ENCODE data around the gene ACACB.

The ACACB gene

DNA sequence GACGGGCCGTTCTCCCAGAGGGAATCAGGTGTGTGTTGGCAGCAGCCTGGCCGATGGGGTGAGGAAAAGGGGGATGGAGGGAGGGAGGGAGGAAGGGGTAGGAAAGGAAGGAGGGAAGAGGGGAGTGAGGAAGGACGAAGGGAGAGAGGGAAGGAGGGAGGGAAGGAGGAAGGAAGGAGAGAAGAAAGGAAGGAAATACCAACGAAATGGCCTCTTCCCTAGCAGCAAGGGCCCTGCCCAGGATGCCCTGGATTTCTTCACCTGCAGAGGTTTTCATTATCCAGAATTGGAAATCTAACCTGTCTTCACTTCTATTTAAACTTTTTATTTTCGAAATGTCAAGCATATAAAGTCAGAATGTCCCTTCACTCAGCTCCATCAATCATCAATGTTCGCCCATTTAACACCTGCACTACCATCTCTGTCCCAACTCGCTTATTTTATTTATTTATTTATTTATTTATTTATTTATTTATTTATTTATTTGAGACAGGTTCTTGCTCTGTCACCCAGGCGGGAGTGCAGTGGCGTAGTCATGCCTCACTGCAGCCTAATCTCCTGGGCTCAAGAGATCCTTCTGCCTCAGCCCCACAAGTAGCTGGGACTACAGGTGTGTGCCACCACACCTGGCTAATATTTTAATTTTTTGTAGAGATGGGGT, 70.7 kb downstream of the ACACB start:
- Histone ChIP-seq H3K4me1 (ENCODE audit: control insufficient read depth in 1 of 2, insufficient read depth in 1 of 2, low read depth in 1 of 2, low read length in 1 of 2) (peaks cover 7 to 8% of the 10 kb centered on the region in 2 experiments), H3K4me3 (ENCODE audit: low read depth in 1 of 2, low read length in 1 of 2) (no peak overlapping the region), H3K36me3 (peaks cover 17% of the 10 kb centered on the region), H3K9me3 (no peaks in the 10 kb centered on the region), H3K27me3 (no peaks in the 10 kb centered on the region), H3K27ac (no peak overlapping the region)
- no peak for TF ChIP-seq CTCF (IDR thresholded peaks at IDR 0.05)

DNA sequence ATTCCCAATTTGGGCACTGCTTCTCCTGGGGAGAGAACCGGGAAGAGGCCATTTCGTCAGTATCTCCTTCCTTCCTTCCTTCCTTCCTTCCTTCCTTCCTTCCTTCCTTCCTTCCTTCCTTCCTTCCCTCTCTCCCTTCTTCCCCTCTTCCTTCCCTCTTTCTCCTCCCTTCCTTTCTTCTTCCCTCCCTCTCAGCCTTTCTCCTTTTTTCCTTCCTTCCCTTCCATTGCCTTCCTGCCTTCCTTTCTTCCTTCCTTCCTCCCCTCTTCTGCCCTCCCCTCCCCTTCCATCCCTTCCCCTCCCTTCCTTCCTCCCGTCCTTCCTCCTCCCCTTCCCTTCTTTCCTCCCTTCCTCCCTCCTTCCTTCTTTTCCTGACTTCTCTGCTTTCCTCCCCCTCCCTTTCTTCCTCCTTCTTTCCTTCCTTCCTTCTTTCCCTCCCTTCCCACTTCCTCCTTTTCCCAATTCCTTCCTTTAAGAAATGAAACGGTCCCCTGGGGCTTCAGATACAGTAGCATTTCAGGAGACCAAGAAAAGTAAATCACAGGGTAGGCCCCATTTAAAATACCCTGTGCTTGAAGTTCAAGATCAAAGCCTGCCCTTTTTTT, 71.8 kb downstream of the ACACB start:
- Histone ChIP-seq H3K4me3 (ENCODE audit: low read depth in 1 of 2, low read length in 1 of 2) (no peak overlapping the region), H3K27ac (no peak overlapping the region), H3K9me3 (no peaks in the 10 kb centered on the region), H3K36me3 (peaks cover 25% of the 10 kb centered on the region), H3K4me1 (ENCODE audit: control insufficient read depth in 1 of 2, insufficient read depth in 1 of 2, low read depth in 1 of 2, low read length in 1 of 2) (peaks cover 7 to 8% of the 10 kb centered on the region in 2 experiments), H3K27me3 (no peaks in the 10 kb centered on the region)
- TF ChIP-seq CTCF (IDR thresholded peaks at IDR 0.05) = no peak

DNA sequence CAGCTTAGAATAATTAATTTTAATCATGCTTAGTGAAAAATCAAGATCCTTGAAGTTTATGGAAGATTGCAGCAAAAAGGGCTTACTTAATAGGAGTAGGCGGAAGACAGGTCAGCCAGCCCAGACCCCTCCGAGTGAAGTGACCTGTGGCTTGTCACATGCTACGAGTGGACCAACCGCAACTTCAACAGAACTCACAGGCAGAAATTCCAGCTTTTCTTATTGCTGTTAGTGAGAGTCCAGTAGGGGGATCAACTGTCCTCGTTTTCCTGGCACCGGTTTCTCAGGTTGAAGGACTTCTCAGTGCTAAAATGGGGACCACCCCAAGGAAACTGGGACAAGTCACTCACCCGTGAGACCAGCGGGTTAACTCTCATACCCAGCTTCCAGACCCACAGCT, 72.9 kb downstream of the ACACB start:
- H3K4me3 ChIP-seq (ENCODE audit: low read depth in 1 of 2, low read length in 1 of 2) = no peak overlapping the region
- H3K9me3 ChIP-seq = no peaks in the 10 kb centered on the region
- H3K27me3 ChIP-seq = no peaks in the 10 kb centered on the region
- peaks cover 7 to 8% of the 10 kb centered on the region in 2 experiments for H3K4me1 ChIP-seq (ENCODE audit: control insufficient read depth in 1 of 2, insufficient read depth in 1 of 2, low read depth in 1 of 2, low read length in 1 of 2)
- H3K36me3 ChIP-seq = peaks cover 34% of the 10 kb centered on the region
- H3K27ac ChIP-seq = no peak overlapping the region
- TF ChIP-seq CTCF (IDR thresholded peaks at IDR 0.05) = no peak

- no peak for TF ChIP-seq CTCF (IDR thresholded peaks at IDR 0.05)
- no peak overlapping the region for H3K4me3 ChIP-seq (ENCODE audit: low read depth in 1 of 2, low read length in 1 of 2)
- peaks cover 7 to 8% of the 10 kb centered on the region in 2 experiments for H3K4me1 ChIP-seq (ENCODE audit: control insufficient read depth in 1 of 2, insufficient read depth in 1 of 2, low read depth in 1 of 2, low read length in 1 of 2)
- no peak overlapping the region for H3K27ac ChIP-seq
- no peaks in the 10 kb centered on the region for H3K27me3 ChIP-seq
- H3K36me3 ChIP-seq = peaks cover 45% of the 10 kb centered on the region
- no peaks in the 10 kb centered on the region for H3K9me3 ChIP-seq
Observed at GRCh38 chr12:109191621-109192250, 75.3 kb downstream of the ACACB start.

- H3K27ac ChIP-seq = no peak overlapping the region
- TF ChIP-seq CTCF (IDR thresholded peaks at IDR 0.05) = no peak
- H3K27me3 ChIP-seq = no peaks in the 10 kb centered on the region
- H3K4me3 ChIP-seq (ENCODE audit: low read depth in 1 of 2, low read length in 1 of 2) = no peak overlapping the region
- H3K4me1 ChIP-seq (ENCODE audit: control insufficient read depth in 1 of 2, insufficient read depth in 1 of 2, low read depth in 1 of 2, low read length in 1 of 2) = peaks cover 2 to 3% of the 10 kb centered on the region in 2 experiments
- no peaks in the 10 kb centered on the region for H3K9me3 ChIP-seq
- peaks cover 51% of the 10 kb centered on the region for H3K36me3 ChIP-seq
Observed at GRCh38 chr12:109192358-109192757, 76.0 kb downstream of the ACACB start.

All from neutrophil (primary cell).